CD1c-positive myeloid dendritic cell (primary cell): ENCODE data around the gene SYNDIG1L.

Experiments
- DNase-seq: peaks from one replicate; pipeline ENCODE4 v3.0.0-alpha.2; 2016; ENCODE audit errors: extremely low spot score

SYNDIG1L gene

DNA sequence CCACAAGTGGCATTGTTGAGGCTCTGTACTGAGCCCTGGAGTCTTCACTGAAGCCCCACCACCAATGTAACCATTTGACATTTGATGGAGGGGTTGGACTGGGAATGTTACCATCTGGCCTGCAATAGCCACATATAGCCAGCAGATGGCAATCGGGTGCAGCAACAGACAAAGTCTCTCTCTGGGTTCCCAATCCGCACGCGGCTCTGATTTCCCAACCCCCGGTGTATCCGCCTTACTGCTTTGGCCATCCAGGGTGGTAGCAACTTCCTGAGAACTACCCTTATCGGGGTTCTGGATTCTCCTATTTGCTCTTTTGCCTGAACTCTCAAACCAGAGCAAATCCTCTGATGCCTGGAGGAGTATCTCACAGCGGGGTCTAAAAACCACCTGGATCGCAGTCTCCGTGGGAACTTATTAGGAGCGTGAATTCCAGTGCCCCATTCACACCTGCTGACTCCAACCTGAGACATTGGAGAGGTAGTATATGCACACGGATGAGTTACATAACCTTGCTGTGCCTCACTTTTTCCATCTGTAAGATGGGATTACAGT lies 63.6 kb downstream of the SYNDIG1L start:
- DNase-seq = peak; percentile 90

DNA sequence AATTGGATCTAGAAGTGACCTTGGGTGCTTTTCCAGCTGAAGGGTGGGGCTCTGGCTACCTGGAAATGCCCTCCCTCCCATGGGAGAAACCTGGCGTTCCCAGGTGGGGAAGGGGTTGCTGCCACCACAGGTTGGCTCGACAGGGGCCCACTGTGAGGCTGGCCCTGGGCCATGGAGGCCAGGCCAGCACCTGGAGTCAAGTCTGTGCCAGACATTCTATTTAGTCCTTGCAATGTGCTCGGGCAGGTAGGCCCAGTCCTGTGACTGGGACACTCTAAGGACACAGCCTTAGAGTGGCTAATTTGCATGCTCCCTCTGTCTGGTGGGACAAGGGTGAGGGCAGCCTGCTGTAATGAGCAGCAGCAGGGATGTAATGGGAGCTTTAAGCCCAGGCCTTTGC lies 65.8 kb downstream of the SYNDIG1L start:
- DNase-seq = no peak

DNA sequence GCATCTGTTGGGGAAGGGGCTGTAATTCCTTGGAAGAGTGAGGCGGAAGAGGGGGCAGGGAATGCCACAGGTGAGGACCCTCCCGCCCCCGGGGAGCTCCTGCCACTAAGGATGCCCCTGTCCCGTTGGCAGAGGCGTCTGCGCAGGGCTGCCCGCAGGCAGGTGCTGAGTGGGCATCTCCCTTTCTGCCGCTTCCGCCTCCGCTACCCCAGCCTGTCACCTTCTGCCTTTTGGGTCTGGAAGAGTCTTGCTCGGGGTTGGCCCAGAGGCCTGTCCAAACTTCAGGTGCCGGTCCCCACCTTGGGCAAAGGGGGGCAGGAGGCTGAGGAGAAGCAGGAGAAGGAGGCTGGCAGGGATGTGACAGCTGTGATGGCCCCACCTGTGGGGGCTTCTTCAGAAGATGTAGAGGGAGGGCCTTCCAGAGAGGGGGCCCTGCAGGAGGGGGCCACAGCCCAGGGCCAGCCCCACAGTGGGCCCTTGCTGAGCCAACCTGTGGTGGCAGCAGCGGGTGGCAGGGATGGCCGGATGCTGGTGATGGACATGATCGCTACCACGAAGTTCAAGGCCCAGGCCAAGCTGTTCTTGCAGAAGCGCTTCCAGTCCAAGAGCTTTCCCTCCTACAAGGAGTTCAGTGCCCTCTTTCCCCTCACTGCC lies 67.7 kb downstream of the SYNDIG1L start:
- DNase-seq = no peak

DNA sequence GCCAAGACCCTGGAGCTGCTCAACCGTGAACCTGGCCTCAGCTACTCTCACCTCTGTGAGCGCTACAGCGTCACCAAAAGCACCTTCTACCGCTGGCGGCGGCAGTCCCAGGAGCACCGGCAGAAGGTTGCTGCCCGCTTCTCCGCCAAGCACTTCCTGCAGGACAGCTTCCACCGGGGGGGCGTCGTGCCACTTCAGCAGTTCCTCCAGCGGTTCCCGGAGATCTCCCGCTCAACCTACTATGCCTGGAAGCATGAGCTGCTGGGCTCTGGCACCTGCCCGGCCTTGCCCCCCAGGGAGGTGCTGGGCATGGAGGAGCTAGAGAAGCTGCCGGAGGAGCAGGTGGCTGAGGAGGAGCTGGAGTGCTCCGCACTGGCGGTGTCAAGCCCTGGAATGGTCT lies 68.4 kb downstream of the SYNDIG1L start:
- no peak for DNase-seq

DNA sequence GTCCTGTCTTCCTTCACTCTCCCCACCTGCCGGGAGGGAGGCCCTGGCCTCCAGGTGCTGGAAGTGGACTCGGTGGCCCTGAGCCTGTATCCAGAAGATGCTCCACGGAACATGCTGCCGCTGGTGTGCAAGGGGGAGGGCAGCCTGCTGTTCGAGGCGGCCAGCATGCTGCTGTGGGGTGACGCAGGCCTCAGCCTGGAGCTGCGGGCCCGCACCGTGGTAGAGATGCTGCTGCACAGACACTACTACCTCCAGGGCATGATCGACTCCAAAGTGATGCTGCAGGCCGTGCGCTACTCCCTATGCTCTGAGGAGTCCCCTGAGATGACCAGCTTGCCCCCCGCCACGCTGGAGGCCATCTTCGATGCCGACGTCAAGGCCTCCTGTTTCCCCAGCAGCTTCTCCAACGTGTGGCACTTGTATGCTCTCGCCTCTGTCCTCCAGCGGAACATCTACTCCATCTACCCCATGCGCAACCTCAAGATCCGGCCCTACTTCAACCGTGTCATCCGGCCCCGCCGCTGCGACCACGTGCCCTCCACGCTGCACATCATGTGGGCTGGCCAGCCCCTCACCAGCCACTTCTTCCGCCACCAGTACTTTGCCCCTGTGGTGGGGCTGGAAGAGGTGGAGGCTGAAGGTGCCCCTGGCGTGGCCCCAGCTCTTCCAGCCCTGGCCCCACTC lies 69.0 kb downstream of the SYNDIG1L start:
- no peak for DNase-seq
